H1 (cell line): ENCODE data around the gene PAK1IP1. TPM values are rescaled to one million over a fixed set of nuclear protein-coding genes. Genes with fewer than 3 reads are reported as not detected.

Experiments
- CTCF ChIA-PET: fragments of 300-600 bp; sonication (Branson Sonifier 250); formaldehyde crosslinking; loops from one replicate; lab custom pipeline; 2021; ENCODE audit not compliant: partially characterized antibody; lab: Charles Lee
- POLR2A ChIA-PET: fragments of 300-600 bp; sonication (Branson Sonifier 250); formaldehyde crosslinking; loops from one replicate; lab custom pipeline; 2021; ENCODE audit warnings: inconsistent platforms; ENCODE audit not compliant: partially characterized antibody; lab: Charles Lee
- DNase-seq, 2 experiments: peaks; one replicate each; pipeline versions ENCODE4 v3.0.0 to v3.0.0-alpha.2; 2010 to 2022; ENCODE audit warnings: low spot score in 2 of 2, low read depth in 1 of 2, mixed read lengths in 1 of 2
- FAIRE-seq: peaks from 2 replicates; lab custom pipeline; 2011; peaks lifted over from hg19 to GRCh38; lab: Jason Lieb, UNC
- H2AFZ ChIP-seq: 2 replicates; pipeline ENCODE4 v1.8.1; 2012; ENCODE audit warnings: low read length, inconsistent platforms
- H2AK5ac ChIP-seq: 2 replicates; pipeline ENCODE4 v1.6.1; 2013; ENCODE audit warnings: low read depth, low read length
- H2BK120ac ChIP-seq: replicated peaks from 2 replicates; pipeline ENCODE3; 2013; ENCODE audit warnings: low read depth, low read length, inconsistent platforms
- H2BK12ac ChIP-seq: 2 replicates; pipeline ENCODE4 v1.6.1; 2013; ENCODE audit warnings: low read depth, low read length
- H2BK15ac ChIP-seq: 2 replicates; pipeline ENCODE4 v1.6.1; 2013; ENCODE audit warnings: low read length
- H2BK20ac ChIP-seq: 2 replicates; pipeline ENCODE4 v1.6.1; 2013; ENCODE audit warnings: low read length
- H2BK5ac ChIP-seq: 2 replicates; pipeline ENCODE4 v1.6.1; 2013; ENCODE audit warnings: low read depth, low read length
- H3K14ac ChIP-seq: 2 replicates; pipeline ENCODE4 v1.6.1; 2013; ENCODE audit warnings: inconsistent platforms; ENCODE audit not compliant: insufficient read length
- H3K18ac ChIP-seq: 2 replicates; pipeline ENCODE4 v1.6.1; 2013; ENCODE audit warnings: low read length; ENCODE audit errors: extremely low read depth
- H3K23ac ChIP-seq: 2 replicates; pipeline ENCODE4 v1.6.1; 2013; ENCODE audit warnings: inconsistent platforms; ENCODE audit not compliant: insufficient read length
- H3K23me2 ChIP-seq: 2 replicates; pipeline ENCODE4 v1.6.1; 2013; ENCODE audit warnings: low read depth, low read length
- H3K27ac ChIP-seq: 2 replicates; pipeline ENCODE4 v1.6.1; 2011; ENCODE audit warnings: low read depth, low read length, inconsistent platforms
- H3K27me3 ChIP-seq, 4 experiments: replicated peaks in 1 of 4; 1 replicate in 1 of 4; 2 replicates in 3 of 4; pipeline versions ENCODE4 v1.6.1 to v1.8.1; 2011 to 2013; ENCODE audit warnings: low read length in 3 of 4, mild to moderate bottlenecking in 3 of 4, inconsistent platforms in 2 of 4, mixed read lengths in 2 of 4, moderate library complexity in 1 of 4; ENCODE audit not compliant: control insufficient read depth in 3 of 4, insufficient read depth in 3 of 4; ENCODE audit errors: extremely low read depth in 1 of 4
- H3K36me3 ChIP-seq, 4 experiments: 2 replicates each; pipeline versions ENCODE4 v1.6.1 to v1.8.1; 2011 to 2013; ENCODE audit warnings: mild to moderate bottlenecking in 4 of 4, low read length in 3 of 4, moderate library complexity in 2 of 4, control low read depth in 1 of 4, inconsistent platforms in 1 of 4; ENCODE audit not compliant: insufficient read depth in 4 of 4, control insufficient read depth in 2 of 4
- H3K4ac ChIP-seq: replicated peaks from 2 replicates; pipeline ENCODE3; 2013; ENCODE audit warnings: low read length, low read depth, mixed read lengths, inconsistent platforms; ENCODE audit not compliant: insufficient read length
- H3K4me1 ChIP-seq, 4 experiments: replicated peaks in 1 of 4; 1 replicate in 1 of 4; 2 replicates in 3 of 4; pipeline versions ENCODE4 v1.6.1 to v1.8.1; 2011 to 2013; ENCODE audit warnings: low read length in 3 of 4, inconsistent platforms in 2 of 4, mixed read lengths in 1 of 4; ENCODE audit not compliant: insufficient read depth in 4 of 4, control insufficient read depth in 3 of 4
- H3K4me2 ChIP-seq, 2 experiments: 2 replicates each; pipeline versions ENCODE4 v1.6.1 to v1.8.1; 2011 to 2013; ENCODE audit warnings: low read depth in 2 of 2, low read length in 2 of 2, control low read depth in 1 of 2, inconsistent platforms in 1 of 2, mild to moderate bottlenecking in 1 of 2; ENCODE audit not compliant: insufficient read depth in 1 of 2
- H3K4me3 ChIP-seq, 4 experiments: fragments of 200-600, 300-600 bp in 1 of 4; sonication (generic), shearing (Covaris generic), sonication (Bioruptor Twin) in 1 of 4; 2 replicates each; pipeline versions ENCODE4 v1.5.1 to v1.8.1; 2011 to 2016; ENCODE audit warnings: low read length in 4 of 4, low read depth in 3 of 4, control low read depth in 2 of 4, inconsistent platforms in 2 of 4, mild to moderate bottlenecking in 2 of 4, mixed read lengths in 1 of 4, moderate library complexity in 1 of 4; ENCODE audit not compliant: insufficient read depth in 2 of 4; ENCODE audit errors: extremely low read depth in 1 of 4
- H3K56ac ChIP-seq: replicated peaks from 2 replicates; pipeline ENCODE3; 2013; ENCODE audit warnings: low read depth, mild to moderate bottlenecking, mixed read lengths, low read length, inconsistent platforms; ENCODE audit not compliant: insufficient read length
- H3K79me1 ChIP-seq: 2 replicates; pipeline ENCODE4 v1.6.1; 2013; ENCODE audit warnings: low read depth, low read length, control low read depth
- H3K79me2 ChIP-seq, 2 experiments: 2 replicates each; pipeline versions ENCODE4 v1.6.1 to v1.8.1; 2012 to 2013; ENCODE audit warnings: low read length in 2 of 2, mild to moderate bottlenecking in 2 of 2, inconsistent platforms in 1 of 2; ENCODE audit not compliant: insufficient read depth in 2 of 2, control insufficient read depth in 1 of 2
- H3K9ac ChIP-seq, 4 experiments: replicated peaks in 1 of 4; 1 replicate in 1 of 4; 2 replicates in 3 of 4; pipeline versions ENCODE4 v1.6.1 to v1.8.1; 2011 to 2013; ENCODE audit warnings: low read depth in 3 of 4, low read length in 3 of 4, control low read depth in 2 of 4, mild to moderate bottlenecking in 2 of 4, moderate library complexity in 2 of 4, inconsistent platforms in 1 of 4; ENCODE audit errors: extremely low read depth in 1 of 4
- H3K9me3 ChIP-seq, 2 experiments: 2 replicates each; pipeline versions ENCODE4 v1.6.1 to v1.8.1; 2012 to 2013; ENCODE audit warnings: mild to moderate bottlenecking in 2 of 2, moderate library complexity in 2 of 2, control low read depth in 1 of 2, inconsistent platforms in 1 of 2, low read depth in 1 of 2, low read length in 1 of 2, mixed read lengths in 1 of 2; ENCODE audit not compliant: insufficient read depth in 2 of 2
- H4K20me1 ChIP-seq, 2 experiments: replicated peaks in 1 of 2; 2 replicates each; pipeline versions ENCODE3 to v1.8.1; 2011 to 2013; ENCODE audit warnings: inconsistent platforms in 2 of 2, low read length in 2 of 2, mild to moderate bottlenecking in 1 of 2; ENCODE audit not compliant: insufficient read depth in 2 of 2, control insufficient read depth in 1 of 2
- H4K5ac ChIP-seq: 2 replicates; pipeline ENCODE4 v1.6.1; 2013; ENCODE audit warnings: low read length, low read depth, mixed read lengths, inconsistent platforms; ENCODE audit not compliant: insufficient read length
- H4K8ac ChIP-seq: 2 replicates; pipeline ENCODE4 v1.8.0; 2013; ENCODE audit warnings: mild to moderate bottlenecking, moderate library complexity, low read length, inconsistent platforms; ENCODE audit not compliant: insufficient read depth; ENCODE audit errors: extremely low read depth
- H4K91ac ChIP-seq: replicated peaks from 2 replicates; pipeline ENCODE3; 2013; ENCODE audit warnings: low read length, mixed read lengths, inconsistent platforms; ENCODE audit not compliant: insufficient read length
- BRCA1 ChIP-seq: IDR thresholded peaks from 2 replicates; pipeline ENCODE4 v1.6.1; 2012; ENCODE audit warnings: low read depth, low read length, improper control_type of control experiment
- CHD1 ChIP-seq: IDR thresholded peaks from 2 replicates; pipeline ENCODE4 v1.6.1; 2012; ENCODE audit warnings: low read depth, low read length, improper control_type of control experiment
- HDAC2 ChIP-seq, 2 experiments: fragments of 300-600 bp in 1 of 2; sonication (generic) in 1 of 2; IDR thresholded peaks; 2 replicates each; pipeline ENCODE4 v1.6.1; 2011 to 2012; ENCODE audit warnings: low read depth in 2 of 2, low read length in 2 of 2, mild to moderate bottlenecking in 2 of 2, moderate library complexity in 2 of 2, borderline replicate concordance in 1 of 2, inconsistent platforms in 1 of 2
- MAFK ChIP-seq: IDR thresholded peaks from 2 replicates; pipeline ENCODE4 v1.6.1; 2012; ENCODE audit warnings: low read depth, mild to moderate bottlenecking, improper control_type of control experiment, low read length
- NRF1 ChIP-seq: IDR thresholded peaks from 2 replicates; pipeline ENCODE4 v1.6.1; 2011; ENCODE audit warnings: mild to moderate bottlenecking, low read depth, low read length, improper control_type of control experiment
- POLR2AphosphoS5 ChIP-seq: IDR thresholded peaks from 2 replicates; pipeline ENCODE4 v1.6.1; 2011; ENCODE audit warnings: low read depth, low read length
- POU5F1 ChIP-seq: IDR thresholded peaks from 2 replicates; pipeline ENCODE4 v1.6.1; 2011; ENCODE audit warnings: low read depth, mild to moderate bottlenecking, low read length, moderate library complexity
- RBBP5 ChIP-seq: IDR thresholded peaks from 2 replicates; pipeline ENCODE4 v1.7.1; 2012; ENCODE audit warnings: low read depth, mild to moderate bottlenecking, inconsistent platforms, low read length, moderate library complexity, borderline replicate concordance
- RNF2 ChIP-seq: fragments of 200-900, 300-1000 bp; sonication (generic); IDR thresholded peaks from 2 replicates; pipeline ENCODE4 v1.7.1; 2016; ENCODE audit warnings: borderline replicate concordance, low read depth, mild to moderate bottlenecking, antibody characterized with exemption, low read length; ENCODE audit not compliant: poor library complexity, severe bottlenecking; ENCODE audit errors: missing control alignments
- SIRT6 ChIP-seq: IDR thresholded peaks from one replicate; pipeline ENCODE4 v1.7.1; 2012; ENCODE audit warnings: low read length, inconsistent platforms
- SP1 ChIP-seq: IDR thresholded peaks from 2 replicates; pipeline ENCODE4 v1.6.1; 2011; ENCODE audit warnings: low read depth, low read length
- TAF1 ChIP-seq: IDR thresholded peaks from 2 replicates; pipeline ENCODE4 v1.6.1; 2011; ENCODE audit warnings: mild to moderate bottlenecking, low read depth, low read length
- USF2 ChIP-seq: IDR thresholded peaks from 2 replicates; pipeline ENCODE4 v1.6.1; 2011; ENCODE audit warnings: low read length, improper control_type of control experiment
- ZNF274 ChIP-seq: IDR thresholded peaks from 2 replicates; pipeline ENCODE4 v1.7.0; 2012; ENCODE audit warnings: low read length, borderline replicate concordance; ENCODE audit errors: extremely low read depth
- WGBS, 2 experiments: shearing (Covaris generic) in 1 of 2; methylation state at CpG; one replicate each; pipeline versions ENCODE4 v1.1.6 to v1.1.7; 2013 to 2015; ENCODE audit warnings: low lambda C conversion rate in 2 of 2, mixed read lengths in 2 of 2, inconsistent platforms in 1 of 2, low coverage in 1 of 2, missing lambda C conversion rate in 1 of 2; ENCODE audit not compliant: insufficient replicate concordance in 2 of 2, insufficient coverage in 1 of 2, insufficient read length in 1 of 2; ENCODE audit errors: extremely low coverage in 1 of 2, missing lambda C conversion rate in 1 of 2; 5-methylcytosine and 5-hydroxymethylcytosine counted together
- polyA plus RNA-seq, 7 experiments: library from polyadenylated mRNA; depleted of rRNA in 3 of 7; stranded (reverse) in 5 of 7; unstranded in 2 of 7; fragments of >200 nt in 5 of 7; fragments of 200-250 nt in 2 of 7; gene quantifications; 1 replicate in 5 of 7; 2 replicates in 1 of 7; 4 replicates in 1 of 7; pipeline versions ENCODE4 v1.2.1 to v1.2.3, GENCODE V29; 2011 to 2013; ENCODE audit warnings: missing spikeins in 2 of 7, mixed read lengths in 2 of 7
- total RNA-seq: library from RNA; stranded (reverse); fragmentation: NEBNext Ultra II Directional; extraction: Animal tissue kit (Norgen Biotek cat#: 25700); gene quantifications from 2 replicates; pipeline ENCODE4 v1.2.1, GENCODE V29; 2021

PAK1IP1 gene
- total and polyA plus RNA-seq, 2 of the 8 experiments (the other 6 are each of a cell fraction or from before 2014, with no cell fraction given), result 19.7 to 43.6 TPM

GRCh38 chr6:10681795-10682194 is 13.0 kb upstream of the PAK1IP1 start:
- Histone ChIP-seq H4K8ac (no peak overlapping the region), H3K23me2 (no peaks in the 10 kb centered on the region), H2BK5ac (no peak overlapping the region), H4K20me1 (no peaks in the 10 kb centered on the region), H2BK20ac (no peak overlapping the region), H3K79me2 (no peaks in the 10 kb centered on the region), H3K9me3 (no peaks in the 10 kb centered on the region), H3K4me3 (no peak overlapping the region), H3K79me1 (no peaks in the 10 kb centered on the region), H2AK5ac (no peak overlapping the region), H3K56ac (no peak overlapping the region), H3K9ac (no peak overlapping the region), H2AFZ (no peak overlapping the region), H3K18ac (no peak overlapping the region), H2BK120ac (no peak overlapping the region), H3K4me2 (no peak overlapping the region), H4K91ac (no peak overlapping the region), H3K23ac (no peak overlapping the region), H3K27ac (no peak overlapping the region), H3K36me3 (no peaks in the 10 kb centered on the region), H2BK12ac (no peak overlapping the region), H2BK15ac (no peak overlapping the region), H3K14ac (no peak overlapping the region), H3K27me3 (no peaks in the 10 kb centered on the region), H3K4me1 (no peaks in the 10 kb centered on the region), H4K5ac (no peak overlapping the region), H3K4ac (no peak overlapping the region)
- DNase-seq, result no peak
- FAIRE-seq, result no peak
- ChIA-PET POLR2A (interaction anchor here (0.6 kb wide), 1 partner anchor 12 kb away, joined by 3 read pairs; no protein-coding TSS in a partner anchor), CTCF (interaction anchor here (1.1 kb wide), 1 partner anchor 78 kb away, joined by 3 read pairs; no protein-coding TSS in a partner anchor)
- WGBS, 2 experiments, result 60% methylated on average over 3 of the region's 3 CpGs; no CpG with 5 or more reads in 1 of the 2 experiments
- TF ChIP-seq CHD1, result no peak
- TF ChIP-seq SIRT6, result no peak
- TF ChIP-seq HDAC2 (IDR thresholded peaks at IDR 0.05; ENCODE audit: borderline replicate concordance in 1 of 2, low read depth in 2 of 2, low read length in 2 of 2), result no peak
- TF ChIP-seq POU5F1, result no peak
- no peak for TF ChIP-seq MAFK
- TF ChIP-seq NRF1, result no peak
- no peak for TF ChIP-seq USF2
- no peak for TF ChIP-seq RNF2
- TF ChIP-seq ZNF274, result no peak
- no peak for TF ChIP-seq BRCA1
- no peak for TF ChIP-seq SP1
- TF ChIP-seq TAF1, result no peak
- no peak for TF ChIP-seq RBBP5
- TF ChIP-seq POLR2AphosphoS5, result no peak
